Measurements from ENCODE around the gene FSTL4.

DNA sequence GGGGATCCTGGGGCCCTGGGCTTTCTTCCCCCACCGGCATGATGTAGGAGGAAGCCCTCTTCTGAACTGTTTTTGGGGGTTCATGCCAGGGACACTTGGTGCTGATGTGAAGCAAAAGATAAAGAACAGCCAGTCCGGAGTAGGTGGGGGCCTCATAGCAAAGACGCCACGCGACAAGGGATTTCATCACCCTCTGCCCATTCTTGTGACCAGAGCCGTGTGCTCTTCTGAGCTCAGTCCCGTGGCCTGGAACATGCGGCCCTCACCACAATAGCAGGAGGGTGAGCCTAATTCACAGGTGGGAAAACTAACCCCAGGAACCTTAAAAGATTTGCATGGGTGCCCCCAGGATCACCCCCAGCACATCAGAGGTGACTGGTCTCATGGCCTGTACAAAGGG lies 334.6 kb downstream of the FSTL4 start:
- TF ChIP-seq, protein P1, sequence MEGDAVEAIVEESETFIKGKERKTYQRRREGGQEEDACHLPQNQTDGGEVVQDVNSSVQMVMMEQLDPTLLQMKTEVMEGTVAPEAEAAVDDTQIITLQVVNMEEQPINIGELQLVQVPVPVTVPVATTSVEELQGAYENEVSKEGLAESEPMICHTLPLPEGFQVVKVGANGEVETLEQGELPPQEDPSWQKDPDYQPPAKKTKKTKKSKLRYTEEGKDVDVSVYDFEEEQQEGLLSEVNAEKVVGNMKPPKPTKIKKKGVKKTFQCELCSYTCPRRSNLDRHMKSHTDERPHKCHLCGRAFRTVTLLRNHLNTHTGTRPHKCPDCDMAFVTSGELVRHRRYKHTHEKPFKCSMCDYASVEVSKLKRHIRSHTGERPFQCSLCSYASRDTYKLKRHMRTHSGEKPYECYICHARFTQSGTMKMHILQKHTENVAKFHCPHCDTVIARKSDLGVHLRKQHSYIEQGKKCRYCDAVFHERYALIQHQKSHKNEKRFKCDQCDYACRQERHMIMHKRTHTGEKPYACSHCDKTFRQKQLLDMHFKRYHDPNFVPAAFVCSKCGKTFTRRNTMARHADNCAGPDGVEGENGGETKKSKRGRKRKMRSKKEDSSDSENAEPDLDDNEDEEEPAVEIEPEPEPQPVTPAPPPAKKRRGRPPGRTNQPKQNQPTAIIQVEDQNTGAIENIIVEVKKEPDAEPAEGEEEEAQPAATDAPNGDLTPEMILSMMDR (IDR thresholded peaks at IDR 0.05): no peak
- no peak for TF ChIP-seq POLR2A (IDR thresholded peaks at IDR 0.05)
- TF ChIP-seq EP300 (IDR thresholded peaks at IDR 0.05): no peak

All from upper lobe of left lung (tissue), 4 donors.